ENCODE results near the gene ACOT9.

DNA sequence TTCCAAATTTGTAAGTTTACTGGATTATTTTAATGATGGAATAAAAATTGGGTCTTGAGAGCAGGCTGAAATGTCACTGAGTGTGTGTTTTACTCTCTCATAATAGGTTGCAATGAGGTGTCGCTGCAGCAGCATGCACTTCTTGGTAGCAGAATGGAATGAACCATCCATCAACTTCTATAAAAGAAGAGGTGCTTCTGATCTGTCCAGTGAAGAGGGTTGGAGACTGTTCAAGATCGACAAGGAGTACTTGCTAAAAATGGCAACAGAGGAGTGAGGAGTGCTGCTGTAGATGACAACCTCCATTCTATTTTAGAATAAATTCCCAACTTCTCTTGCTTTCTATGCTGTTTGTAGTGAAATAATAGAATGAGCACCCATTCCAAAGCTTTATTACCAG, 42.5 kb upstream of the ACOT9 start:
- TF ChIP-seq, protein P1, sequence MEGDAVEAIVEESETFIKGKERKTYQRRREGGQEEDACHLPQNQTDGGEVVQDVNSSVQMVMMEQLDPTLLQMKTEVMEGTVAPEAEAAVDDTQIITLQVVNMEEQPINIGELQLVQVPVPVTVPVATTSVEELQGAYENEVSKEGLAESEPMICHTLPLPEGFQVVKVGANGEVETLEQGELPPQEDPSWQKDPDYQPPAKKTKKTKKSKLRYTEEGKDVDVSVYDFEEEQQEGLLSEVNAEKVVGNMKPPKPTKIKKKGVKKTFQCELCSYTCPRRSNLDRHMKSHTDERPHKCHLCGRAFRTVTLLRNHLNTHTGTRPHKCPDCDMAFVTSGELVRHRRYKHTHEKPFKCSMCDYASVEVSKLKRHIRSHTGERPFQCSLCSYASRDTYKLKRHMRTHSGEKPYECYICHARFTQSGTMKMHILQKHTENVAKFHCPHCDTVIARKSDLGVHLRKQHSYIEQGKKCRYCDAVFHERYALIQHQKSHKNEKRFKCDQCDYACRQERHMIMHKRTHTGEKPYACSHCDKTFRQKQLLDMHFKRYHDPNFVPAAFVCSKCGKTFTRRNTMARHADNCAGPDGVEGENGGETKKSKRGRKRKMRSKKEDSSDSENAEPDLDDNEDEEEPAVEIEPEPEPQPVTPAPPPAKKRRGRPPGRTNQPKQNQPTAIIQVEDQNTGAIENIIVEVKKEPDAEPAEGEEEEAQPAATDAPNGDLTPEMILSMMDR (conservative IDR thresholded peaks at IDR 0.05; ENCODE audit: low read depth, low read length): no peak
- TF ChIP-seq EZH2 (IDR thresholded peaks at IDR 0.05; ENCODE audit: borderline replicate concordance, low read depth, low read length, poor library complexity, severe bottlenecking): no peak
